K562 treated with DMSO at 1 percent for 48 hours (cell line): Measurements from ENCODE around the gene CCDC7. TPM values are rescaled to one million over a fixed set of nuclear protein-coding genes. Genes with fewer than 3 reads are reported as not detected.

ENCODE experiments used
- total RNA-seq: library from RNA; unstranded; fragments of 300-600 nt; gene quantifications from 2 replicates; pipeline ENCODE4 v1.2.3, GENCODE V29; 2022; ENCODE audit warnings: low replicate concordance; ENCODE audit errors: extremely low read depth

CCDC7 gene
- total RNA-seq, result not detected in 2 replicates

DNA sequence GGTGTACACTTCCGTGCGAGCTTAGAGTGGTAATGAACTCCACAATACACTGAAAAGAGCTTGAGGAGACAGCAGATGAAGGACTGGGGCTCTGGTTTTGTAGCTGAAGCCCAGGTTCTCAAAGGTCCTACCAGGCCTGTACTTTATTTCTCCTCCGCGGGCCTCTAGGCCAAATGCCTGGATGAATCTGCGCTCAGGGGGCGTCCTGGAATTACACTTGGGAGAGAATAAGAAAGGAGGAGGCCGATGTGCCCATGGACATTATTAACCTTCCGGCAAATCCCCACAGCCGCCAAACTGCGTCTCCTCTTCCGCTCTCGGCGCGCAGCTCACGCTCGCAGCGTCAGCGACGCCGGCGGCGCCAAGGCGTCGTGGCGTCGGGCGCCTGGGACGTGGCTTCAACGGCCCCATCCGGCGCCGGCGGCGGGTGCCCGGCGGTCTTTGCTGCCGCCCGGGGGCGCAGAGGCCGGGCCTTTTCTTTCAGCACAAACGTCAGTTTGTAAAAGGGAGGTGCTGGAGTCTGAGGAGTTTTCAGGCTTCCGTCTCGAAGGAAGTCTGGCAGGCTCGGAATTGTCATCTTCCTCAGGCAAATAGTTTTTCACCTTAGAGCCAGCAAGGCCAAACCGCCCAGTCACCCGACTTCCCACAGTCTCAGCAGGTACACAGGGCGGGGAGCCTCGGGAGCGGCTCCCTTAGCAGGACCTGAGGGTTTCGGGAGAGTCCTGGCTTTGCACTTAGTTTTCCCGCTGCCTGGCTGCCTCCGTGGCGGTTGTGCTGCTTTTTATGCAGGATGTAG is at the start of gene CCDC7:
Gene CCDC7, plus strand, starts transcription at position 401 of the 796 bp plus-strand sequence. CDS start 5,503 bp downstream, outside the sequence.

Other genes starting within 250 kb of the CCDC7 start
- not detected in 2 replicates for gene EPC1, start 99.0 kb upstream of the CCDC7 start, total RNA-seq